ENCODE measurements around the gene GRK5.

Gene GRK5

DNA sequence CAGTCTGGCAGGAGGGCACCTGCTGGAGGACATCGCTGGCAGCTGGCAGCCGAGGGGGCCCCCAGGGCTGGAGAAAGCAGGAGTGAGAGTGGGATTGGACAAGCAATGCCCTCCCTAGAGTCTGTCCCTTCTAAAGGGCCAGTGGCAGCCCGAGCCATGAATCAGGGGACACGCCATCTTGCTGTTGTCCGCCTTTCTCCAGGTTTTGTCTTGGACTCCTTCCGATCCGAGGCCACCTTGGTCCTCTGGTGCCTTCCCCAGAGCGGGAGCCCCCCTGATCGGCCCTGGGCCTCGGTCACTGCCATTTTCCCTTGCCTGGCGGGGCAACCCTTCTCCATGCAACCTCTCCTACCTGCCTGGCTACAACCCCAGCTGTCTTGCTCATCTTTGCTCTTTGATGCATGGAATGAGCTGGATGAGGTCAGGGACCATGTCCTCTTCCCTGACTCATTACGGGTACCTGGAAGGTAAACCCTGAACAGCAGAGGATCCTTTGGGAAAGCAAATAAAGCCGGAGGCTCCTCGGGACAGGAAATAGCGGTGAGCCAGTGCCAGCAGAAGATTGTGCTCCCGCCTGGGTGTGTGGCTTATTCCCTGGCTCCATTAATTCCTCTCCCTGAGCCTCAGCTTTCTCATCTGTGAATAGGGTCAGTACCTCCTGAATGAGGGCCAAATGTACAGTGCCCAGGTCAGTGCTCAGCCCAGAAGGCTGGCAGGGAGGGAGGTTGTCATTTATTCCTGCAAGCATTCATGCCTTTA lies 112.0 kb downstream of the GRK5 start:
- no peak for DNase-seq (ENCODE audit: low read depth)
- no peak overlapping the region for H3K4me3 ChIP-seq (ENCODE audit: low read depth, low read length)
- TF ChIP-seq, protein P1, sequence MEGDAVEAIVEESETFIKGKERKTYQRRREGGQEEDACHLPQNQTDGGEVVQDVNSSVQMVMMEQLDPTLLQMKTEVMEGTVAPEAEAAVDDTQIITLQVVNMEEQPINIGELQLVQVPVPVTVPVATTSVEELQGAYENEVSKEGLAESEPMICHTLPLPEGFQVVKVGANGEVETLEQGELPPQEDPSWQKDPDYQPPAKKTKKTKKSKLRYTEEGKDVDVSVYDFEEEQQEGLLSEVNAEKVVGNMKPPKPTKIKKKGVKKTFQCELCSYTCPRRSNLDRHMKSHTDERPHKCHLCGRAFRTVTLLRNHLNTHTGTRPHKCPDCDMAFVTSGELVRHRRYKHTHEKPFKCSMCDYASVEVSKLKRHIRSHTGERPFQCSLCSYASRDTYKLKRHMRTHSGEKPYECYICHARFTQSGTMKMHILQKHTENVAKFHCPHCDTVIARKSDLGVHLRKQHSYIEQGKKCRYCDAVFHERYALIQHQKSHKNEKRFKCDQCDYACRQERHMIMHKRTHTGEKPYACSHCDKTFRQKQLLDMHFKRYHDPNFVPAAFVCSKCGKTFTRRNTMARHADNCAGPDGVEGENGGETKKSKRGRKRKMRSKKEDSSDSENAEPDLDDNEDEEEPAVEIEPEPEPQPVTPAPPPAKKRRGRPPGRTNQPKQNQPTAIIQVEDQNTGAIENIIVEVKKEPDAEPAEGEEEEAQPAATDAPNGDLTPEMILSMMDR (conservative IDR thresholded peaks at IDR 0.05; ENCODE audit: low read depth, low read length), result no peak

DNA sequence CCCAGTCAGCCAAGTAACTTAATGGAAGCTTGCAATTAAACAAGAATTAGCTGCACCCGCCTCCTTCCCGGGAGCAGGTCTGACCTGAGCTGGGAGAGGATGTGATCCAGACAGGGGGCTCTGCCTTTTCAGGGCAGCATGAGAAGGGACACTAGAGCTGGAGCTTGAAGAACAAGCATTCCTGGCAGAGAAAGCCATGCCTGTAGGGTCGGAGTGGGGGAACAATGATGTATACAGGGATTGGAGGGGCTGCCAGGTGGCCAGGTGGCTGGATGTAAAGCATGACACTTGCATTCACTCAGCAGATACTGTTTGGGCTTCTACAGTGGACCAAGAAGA lies 112.5 kb downstream of the GRK5 start:
- TF ChIP-seq, protein P1 (conservative IDR thresholded peaks at IDR 0.05; ENCODE audit: low read depth, low read length), result no peak
- no peak for DNase-seq (ENCODE audit: low read depth)
- no peak overlapping the region for H3K4me3 ChIP-seq (ENCODE audit: low read depth, low read length)

DNA sequence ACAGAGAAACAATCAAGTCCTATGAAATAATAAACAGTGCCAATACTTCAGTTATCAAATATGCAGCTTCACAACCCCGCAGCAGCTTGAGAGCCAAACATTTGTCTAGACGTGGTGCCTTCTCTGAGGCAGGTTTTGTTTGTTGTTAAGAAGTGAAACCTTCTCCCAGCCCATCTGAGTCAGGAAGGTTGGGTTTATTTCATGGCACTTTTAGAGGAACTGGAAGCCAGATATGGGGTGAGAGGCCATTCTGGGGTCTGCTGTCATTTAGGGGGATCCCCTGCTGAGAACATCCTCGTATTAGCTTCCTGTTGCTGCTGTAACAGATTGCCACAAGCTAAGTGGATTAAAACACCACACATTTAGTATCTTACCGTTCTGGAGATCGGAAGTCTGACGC lies 113.6 kb downstream of the GRK5 start:
- no peak overlapping the region for H3K4me3 ChIP-seq (ENCODE audit: low read depth, low read length)
- TF ChIP-seq, protein P1 (conservative IDR thresholded peaks at IDR 0.05; ENCODE audit: low read depth, low read length), result no peak
- peak; percentile 64 for DNase-seq (ENCODE audit: low read depth)

DNA sequence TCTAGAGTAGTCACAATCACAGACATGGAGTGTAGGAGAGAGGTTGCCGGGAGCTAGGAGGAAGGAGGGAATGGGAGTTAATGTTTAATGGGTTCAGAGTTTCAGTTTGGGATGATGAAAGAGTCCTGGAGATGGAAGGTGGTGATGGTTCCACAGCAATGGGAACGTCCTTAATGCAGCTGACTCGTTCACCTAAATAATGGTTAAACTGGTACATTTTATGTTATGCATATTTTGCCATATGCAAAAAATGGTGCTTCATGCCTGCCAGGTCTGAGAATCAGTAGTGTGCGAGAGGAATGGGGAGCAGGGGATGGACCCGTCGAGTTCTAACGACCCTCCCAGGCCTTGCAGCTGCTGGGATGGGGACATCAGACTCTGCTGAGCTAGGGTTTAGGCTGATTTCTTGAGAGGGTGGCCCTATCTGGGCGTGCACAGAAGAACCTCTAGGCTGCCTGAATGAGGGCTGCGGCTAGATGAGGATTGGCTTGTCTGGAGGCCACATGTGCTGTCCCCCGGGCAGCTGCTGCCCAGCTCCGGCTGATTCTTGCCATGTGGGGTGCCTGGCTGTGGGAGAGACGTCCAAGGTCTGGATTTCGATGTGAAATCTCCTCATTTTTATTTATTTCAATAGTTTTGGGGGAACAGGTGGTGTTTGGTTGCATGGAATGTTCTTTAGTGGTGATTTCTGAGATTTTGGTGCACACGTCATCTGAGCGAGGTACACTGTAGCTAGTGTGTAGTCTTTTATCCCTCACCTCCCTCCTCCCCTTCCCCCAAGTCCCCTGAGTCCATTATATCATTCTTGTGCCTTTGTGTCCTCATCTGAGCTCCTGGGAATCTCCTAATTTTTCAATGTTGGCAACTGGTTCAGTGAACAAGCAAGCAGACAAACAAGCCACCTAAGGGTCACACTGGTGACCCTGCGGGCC lies 116.0 kb downstream of the GRK5 start:
- H3K4me3 ChIP-seq (ENCODE audit: low read depth, low read length), result no peak overlapping the region
- no peak for DNase-seq (ENCODE audit: low read depth)
- TF ChIP-seq, protein P1 (conservative IDR thresholded peaks at IDR 0.05; ENCODE audit: low read depth, low read length), result no peak

DNA sequence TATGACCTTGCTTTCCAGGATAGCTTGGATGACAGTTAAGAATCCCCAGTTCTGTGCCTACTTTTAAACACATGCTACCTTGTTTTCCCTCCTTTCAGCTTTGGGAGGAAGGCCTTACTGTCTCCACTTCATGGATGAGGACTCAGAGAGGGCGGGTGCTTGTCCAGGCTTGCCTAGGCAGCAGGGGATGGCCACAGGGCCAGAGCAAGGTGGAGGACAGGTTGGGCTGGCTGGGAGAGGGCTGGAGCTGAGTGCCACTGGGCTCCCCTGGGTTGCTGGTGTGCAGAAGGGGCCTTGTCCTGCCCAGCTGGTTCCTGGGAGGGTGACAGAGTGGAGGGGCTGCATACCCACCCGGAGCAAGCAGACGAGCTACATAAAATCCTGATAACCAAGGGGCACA lies 117.8 kb downstream of the GRK5 start:
- H3K4me3 ChIP-seq (ENCODE audit: low read depth, low read length), result no peak overlapping the region
- TF ChIP-seq, protein P1 (conservative IDR thresholded peaks at IDR 0.05; ENCODE audit: low read depth, low read length), result no peak
- no peak for DNase-seq (ENCODE audit: low read depth)

DNA sequence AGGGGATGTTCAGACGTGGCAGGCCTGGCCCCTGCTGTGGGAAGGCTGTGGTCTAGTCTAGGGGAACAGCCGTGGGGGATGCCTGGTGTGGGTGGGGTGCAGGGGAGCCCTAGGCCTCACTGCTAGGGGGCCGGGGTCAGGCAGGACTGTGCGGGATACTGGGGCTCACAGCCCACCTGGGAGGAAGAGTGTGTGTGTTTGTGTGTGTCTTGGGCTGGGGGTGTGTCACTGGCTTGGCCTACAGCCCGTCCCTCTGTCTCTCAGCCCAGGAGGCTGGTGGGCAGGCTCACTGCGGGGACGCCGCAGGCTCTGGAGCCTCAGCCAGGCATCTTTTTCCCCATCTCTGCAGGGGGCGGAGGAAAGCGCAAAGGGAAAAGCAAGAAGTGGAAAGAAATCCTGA lies 118.8 kb downstream of the GRK5 start:
- no peak overlapping the region for H3K4me3 ChIP-seq (ENCODE audit: low read depth, low read length)
- TF ChIP-seq, protein P1 (conservative IDR thresholded peaks at IDR 0.05; ENCODE audit: low read depth, low read length), result no peak

More for the DNA sequence above, 118.8 kb downstream of the GRK5 start:
- no peak for DNase-seq (ENCODE audit: low read depth)

Data from choroid plexus epithelial cell (primary cell).